NCI-H2171 (cell line): ENCODE data around the gene SRRM3.
A peak's percentile ranks its signal among the peaks of the same experiment; 100 is the strongest.
"Not testable (repeated sequence)": the region's sequence is repeated elsewhere in the genome, so short reads cannot be mapped to it uniquely, and the experiment has no call there.

Experiments
- DNase-seq: peaks from one replicate; lab custom pipeline; 2025; lab: John Stamatoyannopoulos, UW

Gene SRRM3

DNA sequence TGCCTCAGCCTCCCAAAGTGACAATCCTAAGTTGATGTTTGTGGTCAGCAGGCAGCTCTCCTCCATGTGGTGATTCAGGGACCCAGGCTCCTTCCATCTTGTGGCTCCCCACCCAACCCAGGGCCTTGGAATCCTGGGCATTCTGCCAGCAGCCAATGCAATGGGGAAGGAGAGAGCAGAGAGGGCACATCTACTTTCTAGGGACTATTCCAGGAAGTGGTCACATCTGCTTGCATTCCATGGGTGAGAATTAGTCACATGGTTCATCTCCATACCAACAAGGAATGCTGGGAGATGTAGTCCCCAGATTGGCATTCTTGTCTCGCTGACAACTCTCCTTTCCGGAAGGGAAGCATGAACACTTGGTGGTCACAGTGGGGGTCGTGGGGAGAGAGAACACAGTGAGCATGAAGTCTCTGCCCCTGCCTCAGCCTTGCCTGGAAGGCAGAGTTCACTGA, 9.9 kb upstream of the SRRM3 start:
- DNase-seq = peak; percentile 25

DNA sequence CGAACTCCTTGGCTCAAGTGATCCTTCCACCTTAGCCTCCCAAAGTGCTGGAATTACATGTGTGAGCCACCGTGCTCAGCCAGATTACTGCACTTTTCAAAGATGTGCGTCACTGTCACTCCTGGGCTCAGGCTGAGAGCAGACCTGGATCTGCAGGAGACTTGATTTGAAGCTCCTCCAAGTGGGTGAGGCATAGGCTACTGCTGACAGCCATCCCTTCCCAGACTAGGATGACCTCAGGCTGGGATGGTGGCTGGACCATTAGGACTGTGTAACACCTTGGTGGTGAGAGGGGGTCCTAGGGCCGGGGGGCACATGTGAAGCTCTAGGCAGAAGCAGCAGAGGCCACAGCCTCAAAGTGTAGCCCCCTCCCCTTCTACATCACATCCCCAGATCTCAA, 8.2 kb upstream of the SRRM3 start:
- no peak for DNase-seq

DNA sequence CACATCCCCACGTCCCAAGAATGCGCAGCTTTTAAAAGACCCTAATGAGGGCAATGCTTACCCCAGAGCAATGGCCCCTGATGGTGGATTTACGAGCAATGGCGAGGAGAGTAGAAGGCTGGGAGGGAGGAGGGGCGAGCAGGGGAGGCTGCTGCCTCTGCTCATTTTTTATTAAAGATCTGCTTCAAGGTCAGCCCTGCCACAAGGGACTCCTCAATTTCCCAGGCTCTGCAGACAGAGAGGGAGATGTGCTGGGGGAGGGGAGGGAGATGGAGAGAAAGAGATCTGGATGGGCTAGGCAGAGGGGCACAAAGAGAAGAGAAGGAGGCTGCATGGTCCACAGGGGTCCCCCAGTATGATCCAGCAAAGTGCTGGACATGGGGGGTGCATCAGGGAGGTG, 7.8 kb upstream of the SRRM3 start:
- DNase-seq = no peak

DNA sequence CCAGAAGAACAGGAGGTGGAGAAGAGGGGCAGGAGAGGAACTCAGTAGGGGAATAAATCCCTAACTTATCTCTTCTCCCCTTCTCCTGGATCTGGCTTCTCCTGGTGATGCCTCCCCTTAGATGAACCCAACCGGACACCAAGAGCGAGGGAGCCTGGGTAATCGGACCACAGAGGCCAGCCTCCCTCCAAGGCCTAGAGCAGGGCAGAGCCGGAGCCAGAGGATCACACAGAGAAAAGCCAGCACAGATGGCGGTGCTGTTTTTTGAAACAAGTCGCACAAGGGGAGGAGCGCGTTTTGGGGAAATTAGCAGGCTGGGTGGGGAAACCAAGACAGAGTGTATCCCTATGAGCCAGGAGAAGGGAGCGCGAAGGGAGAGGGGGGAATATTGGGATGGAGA, 4.9 kb upstream of the SRRM3 start:
- DNase-seq = no peak

DNA sequence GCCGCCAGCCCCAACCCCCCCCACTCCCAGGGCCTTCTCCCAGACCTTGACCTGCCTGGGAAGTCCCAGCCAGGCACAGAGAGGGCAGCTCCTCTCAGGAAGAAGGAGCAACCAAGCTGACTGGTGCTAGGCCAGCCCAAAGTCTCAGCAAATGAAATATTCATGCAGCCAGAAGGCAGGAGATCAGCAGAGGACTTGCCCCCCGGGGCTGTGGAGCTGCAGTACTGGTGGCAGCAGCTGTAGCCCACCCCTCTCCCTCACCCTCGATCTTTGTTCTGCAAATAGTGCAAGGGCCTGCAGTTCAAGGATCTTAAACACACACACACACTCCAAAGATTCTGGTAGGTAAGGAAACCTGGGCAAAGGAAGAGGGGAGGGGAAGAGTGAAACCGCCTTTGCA, 3.5 kb upstream of the SRRM3 start:
- DNase-seq = no peak

DNA sequence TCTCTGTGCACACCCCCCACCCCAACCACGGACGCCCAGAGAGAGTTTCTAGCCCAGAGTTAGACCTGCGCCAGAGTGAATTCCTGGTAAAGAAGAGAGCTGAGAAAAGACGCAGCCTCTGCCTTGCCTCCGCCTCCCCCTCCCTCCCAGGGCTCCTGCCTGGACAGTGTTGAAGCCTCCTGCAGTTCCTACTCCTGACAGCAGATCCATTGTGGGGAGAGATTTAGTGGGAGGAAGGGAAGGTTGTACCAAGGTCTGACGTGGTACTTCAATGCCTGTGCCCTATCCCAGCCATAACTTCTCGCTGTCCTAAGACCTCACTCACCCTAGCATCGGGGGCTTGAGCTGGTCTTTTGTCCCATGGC, 952 bp downstream of the SRRM3 start:
- DNase-seq = no peak

DNA sequence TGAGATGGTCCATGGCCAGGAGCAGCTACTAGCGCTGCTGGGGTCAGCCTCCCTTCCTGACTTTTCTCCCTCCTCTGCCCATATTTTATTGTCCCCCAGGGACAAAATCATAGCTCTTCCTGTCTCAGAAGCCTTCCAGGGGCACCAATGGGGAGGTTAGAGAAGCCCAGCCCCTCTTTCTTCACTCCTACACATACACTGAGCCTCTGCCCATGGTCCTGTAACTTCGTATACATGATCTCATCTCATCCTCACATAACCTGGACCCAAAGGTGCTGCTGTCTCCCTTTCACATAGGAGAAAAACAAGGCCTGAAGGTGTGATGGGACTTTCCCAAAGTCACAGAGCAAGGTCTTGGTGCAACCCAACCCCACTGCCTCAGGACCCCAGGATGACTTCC, 2.5 kb downstream of the SRRM3 start:
- no peak for DNase-seq

DNA sequence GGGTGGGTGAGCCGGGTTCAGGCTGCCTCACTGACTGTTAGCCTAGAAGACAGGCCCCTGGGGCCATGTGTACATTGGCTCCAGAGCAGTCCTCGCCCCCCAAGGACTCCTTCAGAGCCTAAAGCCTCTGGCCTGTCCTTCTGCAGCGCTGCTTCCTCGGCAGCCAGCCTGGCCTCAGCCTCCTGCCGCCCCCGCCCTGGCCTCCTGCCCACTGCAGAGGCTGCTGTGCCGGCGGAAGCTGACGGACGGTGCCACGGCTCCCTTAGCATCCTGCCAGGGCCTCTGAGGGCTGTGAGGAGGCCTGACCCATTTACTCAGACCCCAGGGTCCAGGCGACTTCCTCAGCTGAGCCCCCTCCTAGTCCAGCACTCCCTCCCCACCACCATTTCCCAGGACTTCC, 4.9 kb downstream of the SRRM3 start:
- no peak for DNase-seq

DNA sequence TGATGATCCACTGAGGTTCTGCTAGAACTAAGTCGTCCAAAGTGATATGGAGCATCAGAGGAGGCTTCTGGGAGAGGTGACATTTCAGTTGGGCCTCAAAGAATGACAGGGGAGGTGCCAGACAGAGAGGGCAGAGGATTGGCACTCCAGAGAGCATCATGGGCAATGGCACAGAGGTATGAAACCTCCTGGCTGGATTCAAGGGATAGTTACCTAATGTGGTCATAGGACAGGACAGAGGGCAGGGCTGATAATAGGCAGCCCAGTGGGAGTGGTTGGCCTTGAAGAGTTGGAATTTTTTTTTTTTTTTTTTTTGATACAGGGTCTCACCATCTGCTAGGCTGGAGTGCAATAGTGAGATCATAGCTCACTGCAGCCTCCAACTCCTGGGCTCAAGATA, 7.6 kb downstream of the SRRM3 start:
- peak; percentile 11 for DNase-seq

DNA sequence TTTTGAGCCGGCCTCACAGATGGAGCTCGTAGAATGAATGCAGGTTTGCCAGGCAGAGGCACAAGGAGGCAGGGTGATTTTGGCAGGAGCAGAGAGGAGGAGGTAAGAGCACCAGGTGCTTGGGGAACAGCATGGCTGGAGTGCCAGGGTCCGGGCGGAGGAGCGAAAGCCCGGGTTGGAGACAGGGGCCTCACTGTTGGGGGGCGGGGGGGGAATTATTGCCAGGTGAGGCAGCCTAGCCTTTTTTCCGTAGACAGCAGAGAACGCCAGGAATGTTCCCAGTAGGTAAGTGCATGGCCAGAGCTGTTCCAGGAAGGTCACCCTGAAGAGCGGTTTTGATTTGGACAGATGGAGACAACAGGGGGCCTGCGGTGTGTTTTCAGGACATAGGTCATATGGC, 9.5 kb downstream of the SRRM3 start:
- no peak for DNase-seq

DNA sequence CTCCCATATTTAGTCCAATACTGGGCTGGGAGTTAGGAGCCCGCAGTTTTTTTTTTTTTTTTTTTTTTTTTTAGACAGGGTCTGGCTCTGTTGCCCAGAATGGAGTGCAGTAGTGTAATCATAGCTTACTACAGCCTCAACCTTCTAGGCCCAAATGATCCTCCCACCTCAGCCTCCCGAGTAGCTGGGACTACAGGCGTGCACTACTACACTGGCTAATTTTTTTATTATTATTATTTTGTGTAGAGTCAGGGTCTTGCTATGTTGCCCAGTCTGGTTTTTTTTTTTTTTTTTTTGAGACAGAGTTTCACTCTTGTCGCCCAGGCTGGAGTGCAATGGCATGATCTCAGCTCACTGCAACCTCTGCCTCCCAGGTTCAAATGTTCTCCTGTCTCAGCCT, 13.7 kb downstream of the SRRM3 start:
- not testable (repeated sequence) for DNase-seq

DNA sequence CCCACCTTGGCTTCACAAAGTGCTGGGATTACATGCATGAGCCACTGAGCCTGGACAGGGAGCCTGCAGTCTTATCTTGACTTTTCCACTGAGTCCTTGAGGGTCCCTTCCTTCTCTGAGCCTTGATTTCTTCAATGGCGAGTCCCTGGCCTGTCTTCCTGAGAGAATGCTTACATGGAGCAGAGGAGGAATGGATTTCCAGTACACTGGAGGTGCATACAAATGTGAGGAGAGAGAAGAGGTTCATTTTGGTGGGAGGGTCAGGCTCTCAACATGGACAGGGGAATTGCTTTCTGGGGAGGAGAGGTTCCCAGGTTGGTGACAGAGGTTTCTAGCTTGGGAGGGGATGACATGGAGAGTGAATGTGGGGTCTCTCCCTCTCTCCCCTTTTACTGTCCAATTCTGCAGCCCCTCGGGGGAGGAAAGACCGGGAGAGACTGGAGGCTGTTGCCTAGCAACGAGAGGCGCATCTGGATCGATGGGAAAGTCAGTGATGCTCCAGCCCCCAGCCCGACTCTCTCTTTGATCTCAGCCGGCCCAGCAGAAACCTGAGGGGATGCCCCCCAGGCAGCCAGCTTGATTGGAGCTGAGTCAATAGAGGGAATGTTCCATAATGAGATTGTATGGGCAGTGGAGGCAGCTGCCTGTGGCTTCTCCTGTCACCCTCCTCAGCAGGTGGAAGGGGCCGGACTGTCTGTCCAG, 14.8 kb downstream of the SRRM3 start:
- DNase-seq = no peak

DNA sequence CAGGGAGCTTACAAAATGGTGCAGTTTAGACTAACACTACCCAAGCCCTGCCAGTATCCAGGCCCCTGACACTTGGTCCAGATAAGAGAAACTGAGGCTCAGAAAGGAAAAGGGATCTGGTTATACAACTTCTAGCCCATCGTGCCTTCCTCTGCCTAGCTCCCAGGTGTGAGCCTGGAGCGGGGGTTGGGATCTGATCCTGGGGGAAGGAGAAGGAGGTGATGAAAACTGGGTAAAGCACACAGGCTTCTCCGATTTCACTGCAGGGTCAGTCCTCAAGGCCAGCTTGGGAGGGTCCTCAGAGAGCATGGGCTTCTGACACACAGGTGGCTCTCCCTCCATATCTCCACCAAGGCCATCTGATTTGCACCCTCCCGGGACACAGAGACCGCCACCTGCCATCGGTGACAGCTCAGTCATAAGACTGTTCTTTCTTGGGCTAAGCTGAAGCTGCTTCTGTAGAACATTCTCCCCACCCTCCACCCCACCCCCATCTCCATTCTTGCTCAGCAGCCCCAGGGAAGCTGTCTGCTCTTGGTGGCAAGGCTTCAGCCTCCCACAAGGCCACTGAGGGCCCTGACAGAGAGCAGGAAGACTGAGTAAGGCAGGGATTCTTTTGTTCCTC, 16.4 kb downstream of the SRRM3 start:
- DNase-seq = no peak

DNA sequence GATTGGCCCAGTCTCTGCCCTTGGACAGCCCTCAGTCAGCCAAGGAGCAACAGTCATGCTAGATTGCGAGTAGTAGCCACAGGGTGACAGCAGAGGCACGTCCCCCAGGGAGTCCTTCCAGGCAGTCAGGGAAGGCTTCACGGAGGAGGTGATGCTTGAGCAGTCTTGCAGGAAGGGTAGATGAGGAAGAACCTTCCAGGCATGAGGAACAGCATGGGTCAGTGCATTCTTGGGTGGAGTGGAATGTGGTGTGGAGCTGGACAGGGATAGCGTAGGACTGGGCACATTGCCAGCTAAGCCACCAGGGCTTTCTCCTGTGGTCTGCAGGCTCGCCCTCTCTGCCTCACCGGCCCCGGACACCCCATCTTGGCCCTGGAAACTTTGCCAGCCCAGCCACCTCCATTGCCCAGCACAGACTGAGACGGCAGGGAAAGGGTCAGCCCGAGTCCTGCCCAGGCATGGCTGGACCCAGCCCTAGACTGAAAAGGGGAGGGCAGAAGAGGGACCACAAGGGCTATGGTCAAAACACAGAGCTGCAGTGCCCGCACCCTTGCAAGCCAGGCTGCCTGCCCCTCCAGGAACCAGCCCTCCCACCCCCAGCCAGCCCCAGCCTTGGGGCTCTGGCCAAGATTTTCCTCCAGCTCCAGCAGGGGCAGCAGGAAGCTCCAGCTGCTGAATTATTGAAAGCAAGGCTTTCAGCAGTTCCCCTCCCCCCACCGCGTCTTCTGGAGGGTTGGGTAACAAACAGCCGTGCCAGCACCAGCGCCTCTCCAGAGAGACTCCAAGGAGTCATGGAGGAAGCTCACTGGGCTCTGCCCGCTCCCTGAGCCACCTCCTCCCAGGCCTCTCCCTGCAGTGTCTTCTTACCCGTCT, 18.7 kb downstream of the SRRM3 start:
- DNase-seq = peak; percentile 87

DNA sequence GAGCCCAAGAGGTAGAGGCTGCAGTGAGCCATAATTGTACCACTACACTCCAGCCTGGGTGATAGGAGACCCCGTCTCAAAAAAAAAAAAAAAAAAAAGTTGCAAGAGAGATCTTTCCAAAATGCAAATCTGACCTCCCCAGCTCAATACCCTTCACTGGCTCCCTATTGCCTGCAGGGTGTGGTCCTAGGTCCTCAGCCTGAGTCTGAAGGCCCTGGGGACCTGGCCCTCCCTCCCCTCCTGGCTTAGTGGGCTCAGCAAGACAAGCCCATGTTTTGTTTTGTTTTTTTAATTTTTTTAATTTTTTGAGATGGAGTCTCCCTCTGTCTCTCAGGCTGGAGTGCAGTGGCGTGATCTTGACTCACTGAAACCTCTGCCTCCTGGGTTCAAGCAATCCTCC, 20.6 kb downstream of the SRRM3 start:
- DNase-seq = no peak

DNA sequence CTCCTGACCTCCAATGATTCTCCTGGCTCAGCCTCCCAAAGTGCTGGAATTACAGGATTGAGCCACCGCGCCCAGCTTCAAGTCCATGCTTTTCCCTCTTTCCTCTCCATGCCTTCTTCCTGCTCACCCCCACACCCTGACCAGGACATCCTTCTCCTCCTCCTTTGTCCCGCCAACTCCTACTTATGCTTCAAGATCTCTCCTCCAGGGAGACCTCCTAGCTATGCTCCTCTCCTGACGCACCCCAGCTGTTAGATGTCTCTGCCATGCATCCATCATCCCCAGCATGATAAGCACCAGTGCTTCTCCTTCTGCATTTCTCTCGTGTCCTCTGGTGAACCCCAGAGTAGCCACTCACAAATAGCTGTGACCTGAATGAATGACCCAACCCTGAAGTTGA, 21.1 kb downstream of the SRRM3 start:
- DNase-seq = no peak

DNA sequence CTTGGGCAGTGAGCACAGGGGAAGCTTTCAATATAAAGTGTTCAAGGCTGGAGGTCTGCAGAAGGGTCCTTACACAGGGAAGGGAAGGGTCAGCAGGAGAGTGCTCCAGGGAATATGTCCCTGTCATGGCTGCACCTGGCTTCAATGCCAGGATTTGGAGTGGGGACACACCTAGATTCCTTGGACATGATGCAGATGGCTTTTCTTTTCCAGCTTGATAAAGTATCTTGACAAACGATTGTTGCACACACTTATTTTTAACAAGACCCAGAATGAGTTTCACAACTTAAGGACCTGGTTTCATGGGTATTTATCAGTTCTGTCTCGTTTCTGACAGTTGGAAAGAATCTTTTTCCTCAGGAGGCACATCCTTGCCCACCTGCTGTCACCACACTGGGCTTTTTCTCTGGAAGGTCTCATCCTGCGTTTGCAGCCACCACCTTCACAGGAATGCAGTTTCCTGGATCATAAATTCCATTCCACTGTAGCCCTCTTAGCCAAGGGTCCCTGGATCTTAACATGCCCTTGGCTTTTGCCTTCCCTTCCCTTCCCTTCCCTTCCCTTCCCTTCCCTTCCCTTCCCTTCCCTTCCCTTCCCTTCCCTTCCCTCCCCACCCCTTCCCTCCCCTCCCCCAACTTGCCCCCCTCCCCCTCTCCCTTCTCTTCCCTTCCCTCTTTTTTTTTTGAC, 21.7 kb downstream of the SRRM3 start:
- DNase-seq = no peak

DNA sequence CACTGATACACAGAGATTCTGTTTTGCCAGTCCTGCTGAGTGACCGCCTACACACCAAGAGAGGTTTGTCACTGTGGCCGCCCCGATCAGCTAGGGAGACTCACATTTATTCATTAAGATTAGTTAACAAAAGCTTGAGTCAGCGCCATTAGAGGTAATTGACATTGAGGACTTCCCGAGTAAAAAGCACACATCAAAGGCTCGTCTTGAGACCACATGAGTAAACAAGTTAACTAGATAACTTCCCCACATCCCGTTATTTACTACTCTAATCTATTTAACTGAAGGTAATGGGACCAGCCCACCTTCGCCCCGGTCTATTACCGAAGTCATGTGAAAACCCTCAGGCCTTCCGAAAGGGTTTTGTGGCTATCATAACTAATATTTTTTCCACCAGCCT, 23.0 kb downstream of the SRRM3 start:
- DNase-seq = no peak

DNA sequence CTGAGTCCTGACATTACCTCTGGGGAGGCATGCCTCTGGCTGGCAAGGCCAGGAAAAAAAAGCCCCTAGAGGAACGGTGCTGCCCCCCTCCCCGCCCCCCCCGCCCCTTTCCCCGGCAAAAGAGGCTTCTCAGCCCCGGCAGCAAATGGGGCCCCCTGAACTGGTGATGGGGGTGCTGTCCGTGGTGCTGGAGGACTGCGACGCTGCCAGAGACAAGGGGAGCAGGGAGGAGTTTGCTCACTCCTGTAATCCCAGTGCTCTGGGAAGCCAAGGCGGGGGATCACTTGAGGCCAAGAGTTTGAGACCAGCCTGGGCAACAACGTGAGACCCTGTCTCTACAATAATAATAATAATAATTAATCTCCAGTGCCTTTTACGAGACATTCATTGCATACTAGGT, 23.7 kb downstream of the SRRM3 start:
- DNase-seq = no peak

DNA sequence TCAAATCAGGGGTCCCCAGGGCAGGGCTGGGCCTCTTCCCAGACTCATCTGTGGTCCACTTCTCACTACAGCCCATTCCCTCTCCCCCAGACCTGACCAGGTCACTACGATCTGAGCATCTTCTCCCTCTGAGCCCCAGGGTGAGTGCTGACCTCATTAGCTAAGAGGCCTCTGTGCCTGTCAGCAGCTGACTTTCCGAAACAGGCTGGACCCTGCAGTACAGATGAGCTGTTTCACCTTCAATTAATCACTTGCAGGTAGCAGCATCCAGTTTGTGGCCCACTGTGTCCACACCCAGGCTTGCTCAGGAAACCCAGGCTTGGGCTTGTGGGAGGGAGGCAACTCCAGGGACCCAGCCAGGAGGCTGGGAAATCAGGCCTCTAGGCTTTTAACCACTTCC, 24.3 kb downstream of the SRRM3 start:
- no peak for DNase-seq

DNA sequence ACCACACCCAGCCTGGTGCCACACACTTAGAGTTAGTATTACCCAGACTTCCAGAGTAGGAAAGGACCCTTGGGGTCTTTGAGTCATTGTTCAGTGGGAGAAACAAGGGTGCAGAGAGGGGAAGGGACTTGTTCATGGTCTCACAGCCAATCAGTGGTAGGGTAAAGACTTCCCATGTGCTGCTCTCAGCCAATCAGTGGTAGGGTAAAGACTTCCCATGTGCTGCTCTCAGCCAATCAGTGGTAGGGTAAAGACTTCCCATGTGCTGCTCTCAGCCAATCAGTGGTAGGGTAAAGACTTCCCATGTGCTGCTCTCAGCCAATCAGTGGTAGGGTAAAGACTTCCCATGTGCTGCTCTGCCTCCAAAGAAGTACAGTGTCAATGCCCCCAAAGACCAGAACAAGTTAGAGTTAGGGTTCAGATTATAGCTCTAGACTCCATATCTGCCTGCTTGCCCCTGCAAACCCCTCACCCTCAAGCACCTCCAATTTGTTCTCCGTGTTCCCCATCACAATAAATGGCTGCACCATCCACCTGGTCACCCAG, 25.3 kb downstream of the SRRM3 start:
- not testable (repeated sequence) for DNase-seq

DNA sequence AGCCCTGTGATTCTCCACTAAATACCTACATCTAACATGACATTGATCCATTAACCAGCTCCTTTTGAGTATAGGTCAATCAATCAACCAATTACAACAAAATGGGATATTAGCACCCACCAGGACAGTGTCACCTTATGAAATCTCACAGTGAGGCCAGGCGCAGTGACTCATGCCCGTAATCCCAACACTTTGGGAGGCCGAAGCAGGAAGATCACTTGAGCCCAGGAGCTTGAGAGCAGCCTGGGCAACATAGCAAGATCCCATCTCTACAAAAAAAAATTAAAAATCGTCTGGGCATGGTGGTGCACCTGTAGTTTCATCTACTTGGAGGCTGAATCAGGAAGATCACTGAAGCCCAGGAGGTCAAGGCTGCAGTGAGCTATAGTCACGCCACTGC, 28.5 kb downstream of the SRRM3 start:
- DNase-seq = no peak
